ENCODE measurements around the gene SEMA4D.

Gene SEMA4D

DNA sequence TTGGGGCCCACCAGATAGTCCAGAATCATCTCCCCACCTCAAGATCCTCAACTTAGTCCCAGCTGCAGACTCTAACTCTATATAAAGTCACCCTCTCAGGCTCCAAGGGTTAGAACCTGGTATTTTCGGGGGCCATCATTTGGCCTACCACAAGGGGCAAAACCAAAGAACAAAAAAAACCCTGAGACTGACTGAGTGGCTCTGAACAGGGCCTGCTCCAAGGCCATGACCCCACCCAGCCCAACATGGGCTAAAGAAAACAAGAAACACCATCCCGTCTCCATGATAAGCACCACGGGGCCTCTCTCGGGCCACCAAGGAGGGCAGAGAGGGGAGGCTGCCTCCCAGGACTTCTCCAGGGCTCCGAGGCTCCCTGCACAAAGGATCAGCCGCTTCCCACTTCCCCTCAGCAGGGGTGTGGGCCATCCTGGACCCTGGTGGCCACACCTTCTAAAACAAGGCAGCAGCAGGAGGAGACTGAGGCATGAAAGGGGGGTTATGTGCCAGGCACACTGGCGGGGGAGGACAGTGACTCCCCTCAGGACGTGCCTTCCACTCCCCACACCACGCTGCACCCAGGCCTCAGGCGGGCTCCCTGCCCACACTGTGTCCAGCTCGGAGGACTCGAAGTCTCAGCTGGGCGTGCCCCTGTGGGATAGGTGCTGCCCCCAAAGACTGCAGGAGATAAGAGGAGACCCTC is 51.5 kb downstream of the SEMA4D start:
- no peak for DNase-seq (ENCODE audit: low read depth in 3 of 3)

DNA sequence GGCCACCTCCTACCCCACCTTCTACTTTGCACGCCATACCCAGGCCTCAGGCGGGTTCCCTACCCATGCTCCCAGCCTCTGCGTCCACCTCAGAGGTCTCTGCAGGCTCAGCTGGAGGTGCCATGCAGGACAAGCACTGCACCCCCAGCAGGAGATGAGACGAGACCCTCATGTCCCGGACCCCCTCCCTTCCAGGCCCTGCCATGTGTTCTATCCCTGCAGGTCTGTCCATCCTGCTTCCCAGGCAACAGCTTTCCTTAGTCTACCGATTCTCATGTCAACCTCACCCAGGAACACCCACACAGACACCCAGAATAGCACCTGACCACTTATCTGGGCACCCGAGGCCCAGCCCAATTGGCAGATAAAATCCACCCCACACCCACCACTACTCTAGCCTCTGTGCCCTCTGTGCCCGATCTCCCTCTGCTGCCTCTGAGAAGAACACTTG is 52.1 kb downstream of the SEMA4D start:
- DNase-seq (ENCODE audit: low read depth in 3 of 3) = no peak

DNA sequence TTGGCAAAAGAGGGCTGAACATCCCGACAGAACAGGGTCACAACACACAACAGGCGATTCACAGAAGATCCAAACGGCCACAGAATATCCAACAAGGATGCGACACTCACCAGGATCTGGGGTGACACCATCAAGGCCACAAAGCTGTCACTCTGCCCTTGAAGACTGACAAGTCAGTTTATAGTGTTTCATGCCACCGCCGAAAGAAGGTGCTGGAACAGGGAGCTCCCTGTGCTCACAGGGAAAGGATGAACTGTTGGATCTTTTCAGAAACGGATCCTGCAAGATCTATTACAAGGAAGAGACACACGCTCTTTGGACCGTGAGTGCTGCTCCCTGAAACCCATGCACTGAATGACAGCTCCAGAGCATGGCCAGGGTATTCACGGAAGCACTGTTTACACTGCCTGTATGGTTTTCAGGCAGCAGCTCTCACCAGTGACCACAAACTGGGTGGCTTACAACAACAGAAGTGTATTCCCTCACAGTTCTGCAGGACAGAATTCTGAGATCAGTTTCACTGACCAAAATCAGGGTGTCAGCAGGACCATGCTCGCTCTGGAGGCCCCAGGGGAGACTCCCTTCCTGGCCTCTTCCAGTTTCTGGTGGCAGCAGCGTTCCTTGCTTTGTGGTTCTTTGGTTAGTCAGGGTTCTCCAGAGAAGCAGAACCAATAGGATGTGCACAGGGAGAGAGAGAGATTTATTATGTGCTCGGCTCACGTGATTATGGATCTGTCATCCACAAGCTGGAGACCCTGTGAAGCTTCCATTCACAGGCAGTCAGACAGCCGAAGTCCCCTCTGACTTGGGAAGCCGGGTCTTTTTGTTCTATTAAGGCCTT is 52.8 kb downstream of the SEMA4D start:
- DNase-seq (ENCODE audit: low read depth in 3 of 3) = no peak

DNA sequence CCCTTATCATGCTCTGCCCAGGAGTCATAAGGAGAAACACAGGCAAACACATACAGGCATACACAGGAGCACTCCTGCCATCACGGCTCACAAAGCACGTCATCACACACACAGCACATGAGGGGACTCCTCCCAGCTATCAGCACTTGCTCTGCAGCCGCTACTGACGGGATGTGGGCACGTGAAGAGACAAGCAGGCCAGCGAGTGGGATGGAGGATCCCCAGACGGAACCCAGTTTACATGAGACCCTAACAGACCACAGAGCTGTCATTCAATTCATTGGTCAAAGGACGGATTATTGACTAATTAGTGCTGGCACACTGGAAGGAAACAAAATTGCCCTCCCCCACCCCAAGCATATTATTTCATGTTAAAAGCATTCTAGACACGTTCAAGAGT is 53.6 kb downstream of the SEMA4D start:
- DNase-seq (ENCODE audit: low read depth in 3 of 3) = no peak

DNA sequence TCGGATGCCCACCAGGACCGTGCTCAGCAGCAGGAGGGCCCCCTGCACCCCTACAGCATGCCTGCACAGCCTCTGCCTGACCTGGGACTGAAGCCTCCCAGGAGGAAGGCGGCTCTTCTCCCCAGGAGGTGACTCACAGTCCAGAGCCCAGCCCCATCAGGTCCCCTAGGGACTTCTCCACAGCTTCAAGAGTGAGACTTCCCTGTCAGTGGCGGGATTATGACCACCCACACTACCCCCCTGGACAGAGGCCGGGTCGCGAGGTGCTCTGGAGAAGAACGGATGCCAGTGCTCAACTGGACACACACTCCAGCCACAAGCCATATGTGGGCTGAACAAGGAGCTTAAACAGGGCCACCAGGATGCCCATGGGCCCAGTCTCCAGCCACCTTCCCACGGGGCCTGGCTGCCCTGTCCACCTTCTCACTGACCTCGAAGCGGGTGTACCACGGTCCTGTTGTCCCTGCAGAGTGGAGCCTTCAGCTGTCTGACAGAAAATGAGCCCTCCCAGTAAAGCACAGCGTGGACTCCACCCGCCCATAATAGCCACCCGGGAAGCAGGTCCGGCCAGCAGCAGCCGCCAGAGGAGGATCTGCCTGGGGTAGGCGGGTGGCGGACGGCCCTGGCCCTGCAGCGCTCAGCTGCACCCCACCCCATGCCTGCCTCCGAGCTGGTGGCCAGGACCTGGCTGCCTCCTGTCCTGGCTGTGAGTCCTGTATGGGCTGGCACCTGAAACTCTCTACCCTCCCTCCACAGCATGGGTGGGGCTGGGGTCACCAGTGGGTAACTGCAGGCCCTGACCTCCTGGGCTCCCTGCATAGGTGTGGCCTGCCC is 54.7 kb downstream of the SEMA4D start:
- DNase-seq (ENCODE audit: low read depth in 3 of 3) = no peak

DNA sequence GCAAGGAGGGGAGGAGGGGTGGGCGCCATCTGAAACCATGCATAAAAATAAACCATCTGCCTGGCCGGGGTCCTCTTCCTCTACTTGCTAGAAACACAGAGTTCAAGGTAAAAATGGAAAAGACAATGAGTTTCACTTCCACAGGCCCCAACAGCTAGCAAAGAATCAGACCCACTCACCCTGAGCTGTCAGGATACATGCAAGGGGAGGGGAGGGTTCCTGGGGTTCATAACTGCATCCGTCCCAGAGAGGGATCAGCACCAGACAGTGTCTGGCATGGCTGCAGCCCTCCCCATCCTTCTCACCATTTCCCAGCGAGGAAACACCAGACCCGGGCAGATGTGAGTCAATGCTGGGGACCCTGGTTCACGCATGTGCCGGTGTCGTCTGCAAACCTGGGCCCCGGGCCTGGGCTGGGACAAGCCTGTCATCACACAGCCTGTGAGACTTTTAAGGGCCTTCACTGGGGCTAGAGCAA is 55.4 kb downstream of the SEMA4D start:
- no peak for DNase-seq (ENCODE audit: low read depth in 3 of 3)

DNA sequence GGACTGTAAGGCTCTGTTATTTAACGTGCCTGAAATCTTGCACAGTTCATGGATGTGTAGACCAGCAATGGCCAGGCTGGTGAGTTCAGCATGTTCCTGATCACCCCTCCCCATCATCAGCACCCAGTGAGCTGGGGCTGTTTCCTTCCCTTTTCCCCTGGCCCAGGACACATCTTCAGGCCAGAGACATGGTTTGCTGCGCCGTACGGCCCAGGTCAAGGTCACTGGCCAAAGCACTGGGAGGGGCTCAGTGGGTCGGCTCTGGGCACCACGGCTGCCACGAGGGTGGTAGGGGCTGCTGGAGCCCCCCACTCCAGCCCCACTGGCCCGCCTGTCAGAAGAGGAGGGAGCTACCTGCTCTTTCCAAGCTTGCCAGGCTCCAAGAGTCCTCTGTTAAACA is 55.9 kb downstream of the SEMA4D start:
- no peak for DNase-seq (ENCODE audit: low read depth in 3 of 3)

DNA sequence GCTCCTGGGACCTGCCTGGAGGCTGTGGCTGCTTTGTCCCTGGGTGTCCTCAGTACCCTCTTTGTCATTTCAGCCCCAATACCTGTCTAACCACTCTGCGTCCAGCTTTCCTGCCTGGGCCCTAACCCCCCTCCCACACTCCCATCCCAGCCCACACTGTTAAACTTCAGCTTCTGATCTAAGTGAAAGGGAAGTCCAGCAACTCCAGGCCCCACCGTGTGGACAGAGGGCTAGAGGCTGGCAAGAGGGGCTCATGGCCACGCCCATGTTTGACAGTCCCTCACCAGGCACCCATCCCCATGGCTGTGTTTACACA is 56.3 kb downstream of the SEMA4D start:
- no peak for DNase-seq (ENCODE audit: low read depth in 3 of 3)

DNA sequence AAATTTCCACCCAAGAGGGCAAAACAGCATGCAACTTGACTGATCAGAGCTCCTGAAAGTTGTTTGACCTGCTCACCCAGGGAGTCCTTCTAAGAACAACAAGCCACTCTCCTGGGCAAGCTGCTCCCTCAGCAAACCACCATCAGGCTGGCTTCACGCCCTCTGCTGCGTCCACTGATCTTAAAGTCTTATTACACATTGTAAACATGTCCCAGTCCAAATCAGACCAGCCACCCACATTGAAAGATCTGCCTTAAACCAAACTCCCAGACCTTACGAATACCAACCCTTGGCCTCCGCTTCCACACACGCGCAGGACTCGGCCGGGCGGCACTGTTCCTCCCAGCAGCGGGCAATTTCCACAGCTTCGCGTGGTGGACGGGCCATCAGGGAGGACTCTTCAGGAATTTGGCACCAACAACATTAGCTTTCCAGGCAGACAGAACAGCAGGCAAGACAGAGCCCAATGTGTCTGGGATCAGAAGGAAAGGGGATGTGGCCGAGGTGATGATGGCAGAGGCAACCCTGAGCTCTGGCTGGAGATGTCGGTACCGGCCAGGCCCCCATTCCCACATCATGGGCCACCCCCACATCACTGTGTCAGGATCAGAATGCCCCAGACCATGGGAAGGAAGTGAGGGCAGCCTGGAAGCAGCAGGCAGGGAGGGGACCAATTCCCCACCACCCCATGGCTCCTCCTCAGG is 56.8 kb downstream of the SEMA4D start:
- DNase-seq (ENCODE audit: low read depth in 3 of 3) = no peak

DNA sequence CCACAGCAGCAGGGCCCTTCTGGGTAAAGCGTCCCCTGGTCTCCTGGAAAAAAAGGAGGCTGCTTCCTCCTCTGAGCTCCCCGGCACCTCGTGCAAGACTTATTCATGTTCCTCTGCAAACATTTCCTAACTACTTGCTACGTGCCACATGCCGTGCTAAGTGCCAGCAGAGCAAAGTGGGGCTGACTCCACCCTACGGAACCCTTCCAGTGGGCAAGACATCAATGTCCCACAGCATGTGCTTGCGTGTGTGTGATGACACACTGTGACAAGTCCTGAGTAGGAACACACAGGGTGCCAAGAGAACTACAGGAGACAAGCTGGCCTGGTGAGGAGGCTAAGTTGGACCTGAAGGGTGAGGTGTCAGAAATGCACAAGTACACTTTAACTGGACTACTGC is 57.4 kb downstream of the SEMA4D start:
- no peak for DNase-seq (ENCODE audit: low read depth in 3 of 3)

DNA sequence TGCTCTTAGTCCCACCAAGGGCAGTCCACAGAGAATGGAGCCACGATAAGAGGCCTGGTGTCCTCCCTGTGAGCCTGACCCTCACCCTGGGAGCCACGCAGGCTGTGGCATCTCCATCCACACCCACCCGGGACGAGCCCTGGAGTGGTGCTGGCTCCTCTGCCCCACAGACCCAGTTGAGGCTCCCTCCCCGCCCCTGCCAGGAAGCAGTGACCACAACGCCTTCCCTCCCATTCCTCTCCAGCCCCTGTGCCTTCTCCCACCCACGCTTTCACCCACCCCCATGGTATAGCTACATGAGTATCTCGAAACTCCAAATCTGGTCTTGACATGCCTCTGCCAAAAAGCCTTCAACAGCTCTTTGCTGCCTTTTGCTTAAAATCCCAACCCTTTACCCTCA is 57.9 kb downstream of the SEMA4D start:
- DNase-seq (ENCODE audit: low read depth in 3 of 3) = no peak

DNA sequence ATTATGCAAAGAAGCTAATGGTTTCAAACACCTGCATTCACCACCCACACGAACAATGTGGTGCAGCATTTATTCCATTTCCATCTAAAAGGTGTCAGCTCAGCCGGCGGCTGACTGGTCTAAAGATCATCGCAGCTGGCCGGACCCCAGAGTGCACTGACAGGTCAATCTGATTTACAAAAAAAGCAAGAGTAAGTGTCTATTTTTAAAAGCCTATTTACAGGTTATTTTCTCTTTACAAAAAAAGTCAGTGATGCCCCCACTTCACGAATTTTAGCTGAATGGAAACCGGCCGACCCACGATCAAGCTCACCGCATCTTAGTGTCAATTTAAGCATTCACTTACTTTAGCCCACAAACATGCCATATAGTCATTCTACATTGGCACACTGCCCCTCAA is 58.3 kb downstream of the SEMA4D start:
- no peak for DNase-seq (ENCODE audit: low read depth in 3 of 3)

DNA sequence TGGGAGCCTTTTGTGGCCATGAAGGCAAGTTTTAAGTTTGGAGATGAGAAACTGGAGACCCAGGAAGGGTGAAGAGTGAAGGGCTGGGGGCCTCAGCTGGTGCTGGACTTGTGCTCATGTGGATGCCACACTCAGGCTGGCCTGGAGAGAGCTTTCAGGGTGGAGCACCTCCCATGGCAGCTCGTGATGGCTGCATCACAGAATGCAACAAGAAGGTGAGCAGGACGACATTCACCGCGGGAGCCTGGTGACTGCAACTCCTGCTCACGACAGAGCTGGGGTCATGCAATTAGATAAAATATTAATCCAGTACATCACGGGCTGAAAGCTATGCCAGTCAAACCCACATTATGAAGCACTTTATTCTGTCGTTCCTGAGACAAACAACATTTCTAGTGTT is 59.7 kb downstream of the SEMA4D start:
- no peak for DNase-seq (ENCODE audit: low read depth in 3 of 3)

DNA sequence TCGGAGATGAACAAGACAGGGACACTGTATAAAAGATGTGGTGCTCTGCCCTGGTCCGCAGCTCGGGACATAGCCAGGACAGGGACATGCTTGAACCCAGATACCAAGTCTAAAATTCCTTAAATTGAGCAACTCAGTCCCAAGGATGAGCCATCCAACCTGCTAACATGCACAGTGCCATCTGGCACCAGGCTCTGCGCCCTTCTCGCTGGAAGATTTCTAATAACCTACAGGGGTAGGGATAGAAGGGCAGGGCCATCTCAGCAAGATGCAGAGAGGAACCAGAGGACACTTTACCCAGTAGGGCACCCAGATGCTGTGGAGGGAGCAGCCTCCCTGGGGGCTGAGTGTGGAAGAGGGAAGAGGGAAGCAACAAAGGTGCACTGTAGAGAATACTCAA is 60.1 kb downstream of the SEMA4D start:
- no peak for DNase-seq (ENCODE audit: low read depth in 3 of 3)

DNA sequence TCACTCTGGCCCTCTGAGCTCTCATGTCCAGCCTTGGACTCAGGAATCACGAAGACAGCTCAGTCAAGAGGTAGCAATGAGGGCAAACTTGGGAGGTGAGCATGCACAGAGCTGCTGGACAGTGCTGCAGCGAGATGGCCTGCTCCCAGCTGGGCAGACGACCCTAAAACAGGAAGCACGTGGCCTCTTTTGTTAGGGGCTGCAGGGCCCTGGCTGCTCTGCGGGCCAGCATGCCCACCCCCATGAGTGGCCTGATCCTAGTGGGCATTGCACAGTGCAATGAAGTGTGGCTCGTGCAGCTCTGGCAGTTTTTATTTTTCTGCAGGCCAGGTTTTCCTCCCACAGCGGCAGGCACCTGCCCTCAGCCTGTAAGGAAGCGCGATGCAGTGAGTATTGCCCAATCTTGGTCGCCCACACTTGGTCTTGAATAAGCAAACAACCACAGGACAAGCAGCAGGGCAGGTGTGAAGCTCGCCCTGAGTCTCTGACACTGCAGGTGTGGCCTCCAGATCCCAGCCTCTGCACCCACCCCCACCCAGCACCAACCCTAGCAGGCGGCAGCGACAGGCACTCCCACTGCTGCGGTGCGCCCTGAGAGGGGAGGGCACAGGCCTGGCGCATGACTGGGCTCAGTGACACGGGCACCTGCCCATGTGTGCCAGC is 60.8 kb downstream of the SEMA4D start:
- DNase-seq (ENCODE audit: low read depth in 3 of 3) = no peak

DNA sequence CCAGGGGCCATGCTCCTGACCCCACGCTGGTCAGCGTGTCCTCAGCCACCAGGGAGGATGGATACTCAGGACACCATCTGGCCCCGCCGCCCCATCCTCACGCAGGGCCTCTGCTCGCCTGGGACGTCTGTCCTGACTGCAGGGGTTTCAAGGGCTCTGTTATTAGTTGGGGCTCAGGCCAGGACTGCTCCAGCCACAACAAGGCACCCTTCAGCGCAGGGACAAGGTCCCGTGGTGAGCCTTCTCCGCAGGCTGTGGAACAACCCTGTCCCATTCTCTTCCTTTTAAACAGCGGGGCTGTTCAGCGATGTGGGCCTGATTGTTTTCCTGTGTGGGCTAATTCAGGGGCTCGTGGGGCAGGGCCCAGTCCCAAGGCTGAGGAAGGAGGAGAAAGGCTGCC is 61.6 kb downstream of the SEMA4D start:
- no peak for DNase-seq (ENCODE audit: low read depth in 3 of 3)

DNA sequence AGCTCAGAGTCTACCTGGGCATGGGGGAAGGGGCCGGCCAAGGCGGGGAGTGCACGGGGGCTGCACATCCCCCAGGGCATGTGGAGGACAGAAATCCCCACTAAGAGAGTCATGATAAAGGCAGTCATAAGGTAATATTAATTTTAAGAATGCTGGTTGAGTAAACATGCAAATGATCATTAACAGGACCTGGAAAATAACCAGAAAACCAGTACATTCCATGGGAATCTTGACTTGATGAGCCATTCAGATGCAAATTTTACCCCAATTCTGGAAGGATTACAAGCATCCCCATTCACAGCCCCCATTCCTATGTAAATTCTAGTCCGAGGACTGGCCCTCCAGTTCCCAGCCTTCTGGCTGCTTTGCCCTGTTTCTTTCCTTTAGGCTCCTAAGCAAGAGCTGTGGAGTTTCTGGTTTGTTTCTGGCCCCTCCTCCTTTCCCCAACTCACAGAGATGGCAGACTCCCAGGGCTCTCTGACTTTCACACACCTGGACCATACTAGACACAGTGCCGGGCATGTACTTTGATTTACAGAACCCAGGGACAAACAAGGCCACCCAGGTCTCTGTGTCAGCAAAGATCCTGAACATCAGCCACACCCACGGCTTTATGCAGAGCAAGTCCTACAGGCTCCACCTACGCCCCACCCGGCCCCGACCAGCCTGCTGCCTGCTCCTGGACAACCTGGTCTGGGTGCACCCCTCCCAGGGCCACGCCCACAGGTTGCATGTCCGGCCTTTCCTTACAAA is 62.7 kb downstream of the SEMA4D start:
- DNase-seq (ENCODE audit: low read depth in 3 of 3) = no peak

DNA sequence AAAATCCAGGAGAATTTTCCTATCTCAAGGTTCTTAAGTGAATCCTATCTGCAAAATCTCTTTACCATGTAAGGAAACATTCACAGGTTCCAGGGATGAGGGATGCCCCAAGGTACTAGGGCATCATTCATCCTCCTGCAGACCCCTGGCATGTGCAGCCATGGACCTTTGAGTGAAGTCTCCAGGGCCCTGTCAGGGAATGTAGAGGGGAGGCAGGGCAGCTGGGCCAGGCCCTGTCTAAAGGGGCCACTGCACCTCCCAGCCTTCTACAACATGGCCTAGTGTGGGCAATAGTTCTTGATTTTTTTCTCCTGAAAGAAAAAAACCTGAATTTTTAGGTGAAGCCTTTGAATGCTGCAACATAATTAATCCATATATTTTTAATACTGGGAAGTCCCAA is 63.3 kb downstream of the SEMA4D start:
- DNase-seq (ENCODE audit: low read depth in 3 of 3) = no peak

DNA sequence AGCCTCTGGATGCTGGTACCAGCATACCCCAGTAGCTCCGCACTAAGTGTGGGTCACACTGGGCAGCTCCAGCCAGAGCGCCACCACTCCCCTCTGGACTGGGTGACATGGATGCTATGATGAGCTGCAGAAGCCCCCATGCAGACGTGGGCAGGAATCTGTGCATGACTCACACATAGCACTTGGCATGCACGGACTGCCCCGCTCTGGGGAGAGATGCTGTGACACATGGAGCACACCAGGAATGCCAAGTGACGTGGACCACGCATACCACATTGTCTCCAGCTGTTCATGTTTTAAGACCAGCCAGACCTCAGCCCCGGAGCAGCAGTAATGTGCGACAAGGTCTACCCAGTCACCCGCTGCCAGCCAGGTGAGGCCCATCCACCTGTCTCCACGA is 64.1 kb downstream of the SEMA4D start:
- no peak for DNase-seq (ENCODE audit: low read depth in 3 of 3)

DNA sequence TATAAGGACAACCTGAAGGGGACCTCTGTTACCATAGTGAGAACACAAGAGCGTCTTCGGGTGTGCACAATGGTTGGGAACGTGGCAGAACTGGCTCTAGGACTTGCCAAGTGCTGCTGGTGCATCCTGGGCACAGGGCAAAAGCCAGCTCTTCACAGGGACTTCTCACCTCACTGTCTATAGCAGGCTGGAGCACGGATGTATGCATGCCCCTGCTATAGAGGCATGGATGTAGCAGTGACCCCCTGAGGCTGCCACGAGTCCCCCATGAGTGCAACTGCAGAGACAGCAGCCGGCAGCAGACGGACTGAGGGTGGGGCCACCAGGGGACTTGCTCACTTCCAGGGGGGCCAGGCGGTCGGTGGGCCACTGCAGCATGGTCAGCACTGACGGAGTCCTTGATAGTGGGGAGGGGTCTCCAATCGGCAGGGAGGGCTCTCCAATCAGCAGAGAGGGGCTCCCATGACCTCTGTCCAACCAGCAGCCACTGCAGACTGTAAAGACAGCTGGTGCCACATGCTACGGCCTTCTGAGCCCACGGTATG is 64.9 kb downstream of the SEMA4D start:
- no peak for DNase-seq (ENCODE audit: low read depth in 3 of 3)
